K562 (cell line): ENCODE data around the gene MMP12. TPM values are rescaled to one million over a fixed set of nuclear protein-coding genes. Genes with fewer than 3 reads are reported as not detected.

Experiments used
- ATAC-seq: fragments of 200-7000 bp; cut with Tn5 transposase; 3 replicates; pipeline ENCODE4 v1.9.1; 2020; ENCODE audit warnings: moderate library complexity
- BruUV-seq: library from RNA; stranded (reverse); fragments of 400-500 nt; replicated peaks from 2 replicates; lab custom pipeline; 2021; lab: Mats Ljungman, UMichigan
- CTCF ChIA-PET: fragments of 300-600 bp; formaldehyde crosslinking; extraction: SDS; loops from one replicate; lab custom pipeline; 2021; ENCODE audit warnings: low intra/inter-chr PET ratio; lab: Yijun Ruan, JAX
- POLR2A ChIA-PET: fragments of 300-600, 350-650 bp; sonication (Branson Sonifier 250); formaldehyde crosslinking; extraction: SDS; loops from one replicate; lab custom pipeline; 2021; ENCODE audit warnings: antibody characterized with exemption, inconsistent platforms; lab: Yijun Ruan, JAX
- DNase-seq, 4 experiments: peaks; one replicate each; pipeline versions ENCODE4 v3.0.0 to v3.0.0-alpha.2; 2011 to 2018; ENCODE audit warnings: low spot score in 3 of 4, mixed read lengths in 3 of 4; ENCODE audit errors: extremely low read depth in 1 of 4
- FAIRE-seq: peaks from 2 replicates; lab custom pipeline; 2011; peaks lifted over from hg19 to GRCh38; lab: Jason Lieb, UNC
- H2AFZ ChIP-seq: 2 replicates; pipeline ENCODE4 v1.6.0; 2011; ENCODE audit warnings: low read depth, low read length, control low read depth, inconsistent platforms
- H3K27ac ChIP-seq: fragments of 200-600 bp; 3 replicates; pipeline ENCODE4 v1.8.0; 2011; ENCODE audit warnings: low read depth, mild to moderate bottlenecking, control low read depth, inconsistent platforms, low read length, moderate library complexity, mixed read lengths; ENCODE audit errors: extremely low read depth
- H3K27me3 ChIP-seq, 2 experiments: fragments of 300-600 bp in 1 of 2; 2 replicates in 1 of 2; 3 replicates in 1 of 2; pipeline versions ENCODE4 v1.6.0 to v1.8.0; 2011; ENCODE audit warnings: inconsistent platforms in 2 of 2, low read length in 2 of 2, mild to moderate bottlenecking in 1 of 2, mixed read lengths in 1 of 2, moderate library complexity in 1 of 2; ENCODE audit not compliant: control insufficient read depth in 2 of 2, insufficient read depth in 2 of 2
- H3K36me3 ChIP-seq: fragments of 300-600 bp; 3 replicates; pipeline ENCODE4 v1.8.0; 2011; ENCODE audit warnings: mild to moderate bottlenecking, low read length, inconsistent platforms; ENCODE audit not compliant: control insufficient read depth, insufficient read depth
- H3K4me1 ChIP-seq, 2 experiments: fragments of 200-600 bp in 1 of 2; replicated peaks in 1 of 2; 2 replicates in 1 of 2; 3 replicates in 1 of 2; pipeline versions ENCODE4 v1.5.1 to v1.8.0; 2011; ENCODE audit warnings: inconsistent platforms in 2 of 2, low read length in 2 of 2, mild to moderate bottlenecking in 1 of 2, mixed read lengths in 1 of 2, moderate library complexity in 1 of 2; ENCODE audit not compliant: control insufficient read depth in 2 of 2, insufficient read depth in 2 of 2
- H3K4me2 ChIP-seq: 2 replicates; pipeline ENCODE4 v1.6.1; 2011; ENCODE audit warnings: low read length, control low read depth, inconsistent platforms, mixed read lengths; ENCODE audit not compliant: insufficient read depth
- H3K4me3 ChIP-seq: fragments of 200-600 bp; sonication (generic), shearing (Covaris generic); 2 replicates; pipeline ENCODE4 v1.5.1; 2016; ENCODE audit warnings: control low read depth, inconsistent platforms
- H3K79me2 ChIP-seq: fragments of 200-600 bp; 3 replicates; pipeline ENCODE4 v1.8.0; 2011; ENCODE audit warnings: low read length, inconsistent platforms; ENCODE audit not compliant: control insufficient read depth, insufficient read depth
- H3K9ac ChIP-seq, 2 experiments: 2 replicates each; pipeline versions ENCODE4 v1.6.0 to v1.6.1; 2011; ENCODE audit warnings: low read depth in 2 of 2, low read length in 2 of 2, control low read depth in 1 of 2, inconsistent platforms in 1 of 2, mild to moderate bottlenecking in 1 of 2, mixed read lengths in 1 of 2; ENCODE audit not compliant: insufficient read depth in 1 of 2
- H3K9me1 ChIP-seq: one replicate; pipeline ENCODE4 v1.6.0; 2011; ENCODE audit warnings: inconsistent platforms, mild to moderate bottlenecking, low read length, moderate library complexity; ENCODE audit not compliant: control insufficient read depth, insufficient read depth
- H3K9me3 ChIP-seq: replicated peaks from 2 replicates; pipeline ENCODE4 v1.5.1; 2011; ENCODE audit warnings: low read depth, low read length, inconsistent platforms; ENCODE audit not compliant: control insufficient read depth, insufficient read depth
- H4K20me1 ChIP-seq: replicated peaks from 2 replicates; pipeline ENCODE4 v1.6.1; 2011; ENCODE audit warnings: low read length, inconsistent platforms, mixed read lengths; ENCODE audit not compliant: control insufficient read depth, insufficient read depth
- ATF3 ChIP-seq, 2 experiments: fragments of 450-650 bp in 1 of 2; sonication (generic) in 1 of 2; formaldehyde crosslinking in 1 of 2; IDR thresholded peaks in 1 of 2; conservative IDR thresholded peaks in 1 of 2; 2 replicates each; pipeline versions ENCODE4 v1.6.1 to v1.8.1; 2016 to 2023; ENCODE audit warnings: mild to moderate bottlenecking in 2 of 2, moderate library complexity in 2 of 2, inconsistent platforms in 1 of 2, missing genetic modification reagents in 1 of 2
- BCL6 ChIP-seq: fragments of 250-450 bp; sonication (Bioruptor Pico); IDR thresholded peaks from 2 replicates; pipeline ENCODE4 v1.4.0; 2020
- HOMEZ ChIP-seq: fragments of 250-450 bp; sonication (Bioruptor Pico); IDR thresholded peaks from 2 replicates; pipeline ENCODE4 v1.4.0; 2020; ENCODE audit warnings: mild to moderate bottlenecking, moderate library complexity
- TAF1 ChIP-seq: IDR thresholded peaks from 2 replicates; pipeline ENCODE4 v1.6.1; 2011; ENCODE audit warnings: mild to moderate bottlenecking, low read length, moderate library complexity; ENCODE audit not compliant: insufficient read depth, control insufficient read depth, severe bottlenecking; ENCODE audit errors: extremely low read depth
- ZNF224 ChIP-seq: sonication (generic); formaldehyde crosslinking; IDR thresholded peaks from 2 replicates; pipeline ENCODE4 v1.8.0; 2022; ENCODE audit warnings: mild to moderate bottlenecking, missing genetic modification reagents
- ZNF717 ChIP-seq: fragments of 250-450 bp; sonication (Bioruptor Pico); IDR thresholded peaks from 2 replicates; pipeline ENCODE4 v1.5.0; 2021
- WGBS: fragments of 100-300 bp; shearing (Covaris generic); methylation state at CpG from one replicate; pipeline ENCODE4 v1.1.6; 2016; ENCODE audit warnings: low coverage, mixed read lengths; ENCODE audit not compliant: insufficient coverage; ENCODE audit errors: missing lambda C conversion rate; 5-methylcytosine and 5-hydroxymethylcytosine counted together
- in situ Hi-C: fragments of 300-500 bp; cut with MboI; formaldehyde crosslinking; loops from 4 replicates; pipeline ENCODE4 v1.15.0; 2018; ENCODE audit warnings: inconsistent platforms, mixed read lengths
- intact Hi-C: fragments of 100-400 bp; cut with micrococcal nuclease; formaldehyde crosslinking; loops from 2 replicates; pipeline ENCODE4 v1.14.2; 2022
- polyA plus RNA-seq, 8 experiments: library from polyadenylated mRNA; depleted of rRNA in 4 of 8; stranded (reverse) in 5 of 8; unstranded in 3 of 8; fragments of >200 nt; fragmentation: Nextera tagmentation in 2 of 8; fragmentation: Illumina TruSeq in 1 of 8; extraction: Ambion mirVana in 2 of 8; extraction: Trizol in 1 of 8; gene quantifications; 2 replicates each; pipeline versions ENCODE4 v1.2.1 to v1.2.3, GENCODE V29; 2011 to 2014; ENCODE audit warnings: inconsistent platforms in 1 of 8, missing spikeins in 1 of 8
- total RNA-seq, 7 experiments: library from RNA; depleted of rRNA in 6 of 7; stranded (reverse); fragments of >200 nt in 6 of 7; fragmentation: Illumina TruSeq in 2 of 7; extraction: Trizol in 2 of 7; gene quantifications; 2 replicates each; pipeline versions ENCODE4 v1.2.1 to v1.2.3, GENCODE V29; 2011 to 2021; ENCODE audit warnings: low replicate concordance in 1 of 7

MMP12 gene
- total and polyA plus RNA-seq, 9 of the 15 experiments (the other 6 are each of a cell fraction or from before 2014, with no cell fraction given) = not detected

DNA sequence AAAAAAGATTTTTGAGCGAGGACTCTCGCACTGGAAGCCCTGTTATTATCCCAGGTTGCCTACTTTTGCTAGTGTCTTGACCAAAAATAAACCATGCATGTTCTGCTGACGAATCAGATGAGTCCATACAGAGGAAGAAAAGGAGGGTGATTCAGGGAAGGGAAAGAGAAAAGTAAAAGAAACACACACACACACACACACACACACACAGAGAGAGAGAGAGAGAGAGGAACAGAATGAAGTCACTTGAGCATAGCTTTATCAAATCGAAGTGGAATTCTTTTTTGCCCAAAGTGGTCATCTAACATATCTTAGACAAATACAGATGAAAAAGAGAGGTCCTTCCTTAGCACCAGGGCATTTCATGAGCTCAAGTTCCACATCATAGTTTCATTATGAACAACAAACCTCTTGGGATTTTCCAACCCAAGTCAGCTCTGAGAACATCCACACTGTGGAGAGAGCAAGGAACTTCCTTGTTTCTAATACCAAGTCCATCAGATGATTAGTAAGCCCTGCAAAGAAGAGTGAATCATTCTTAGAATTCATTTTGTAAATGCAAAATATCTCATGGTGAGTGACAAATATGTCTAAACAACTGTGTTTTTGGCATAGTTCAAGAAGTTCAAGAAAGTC is 7.7 kb upstream of the MMP12 start (continued):
- TF ChIP-seq BCL6 (CRISPR knock-in tag) (no peak), HOMEZ (no peak), ZNF717 (CRISPR knock-in tag) (no peak), ATF3 (IDR thresholded peaks at IDR 0.05) (no peak), ATF3 (CRISPR knock-in tag; conservative IDR thresholded peaks at IDR 0.05) (no peak)

- TF ChIP-seq TAF1 (no peak), ZNF224 (CRISPR knock-in tag) (no peak)
- Histone ChIP-seq H3K9me3 (no peaks in the 10 kb centered on the region), H3K4me2 (no peak overlapping the region), H3K79me2 (no peaks in the 10 kb centered on the region), H3K9ac (no peak overlapping the region), H3K27me3 (no peaks in the 10 kb centered on the region), H3K4me3 (no peak overlapping the region), H4K20me1 (no peaks in the 10 kb centered on the region), H2AFZ (no peak overlapping the region), H3K9me1 (no peaks in the 10 kb centered on the region), H3K36me3 (no peaks in the 10 kb centered on the region), H3K27ac (no peak overlapping the region), H3K4me1 (no peaks in the 10 kb centered on the region)
- POLR2A ChIA-PET = no interaction called here
- BruUV-seq = no TSS peak
- FAIRE-seq = no peak
- WGBS = 3% methylated on average over 5 of the region's 5 CpGs
- CTCF ChIA-PET = no interaction called here
- in situ Hi-C loops = no loop called here
- intact Hi-C loops = no loop called here
- no peak for DNase-seq
- ATAC-seq = no peak
These were observed 5.0 kb upstream of the MMP12 start for GRCh38 chr11:102879801-102880200.
